Measurements from ENCODE around the gene ABLIM3. TPM values are rescaled to one million over a fixed set of nuclear protein-coding genes. Genes with fewer than 3 reads are reported as not detected.

The ABLIM3 gene
- total and polyA plus RNA-seq, 2 of the 8 experiments (the other 6 are each of a cell fraction or from before 2014, with no cell fraction given) = 0.36 to 0.56 TPM

GRCh38 chr5:149186506-149186905 is 45.2 kb downstream of the ABLIM3 start:
- no peak overlapping the region for H3K23ac ChIP-seq (ENCODE audit: insufficient read length)
- no peak overlapping the region for H2AK5ac ChIP-seq (ENCODE audit: low read depth, low read length)
- no peaks in the 10 kb centered on the region for H3K9me3 ChIP-seq (ENCODE audit: insufficient read depth in 2 of 2, low read depth in 1 of 2, low read length in 1 of 2)
- no peaks in the 10 kb centered on the region for H3K4me1 ChIP-seq (replicated peaks in 1 of 4; ENCODE audit: control insufficient read depth in 3 of 4, insufficient read depth in 4 of 4, low read length in 3 of 4)
- H3K9ac ChIP-seq (replicated peaks in 1 of 4; ENCODE audit: extremely low read depth in 1 of 4, low read depth in 3 of 4, low read length in 3 of 4) = no peak overlapping the region
- ChIA-PET CTCF (ENCODE audit: partially characterized antibody) (interaction anchor here (1.0 to 1.1 kb wide), 2 partner anchors 43 to 54 kb away, joined by 3 read pairs; no protein-coding TSS in a partner anchor), POLR2A (ENCODE audit: partially characterized antibody) (no interaction called here)
- H3K23me2 ChIP-seq (ENCODE audit: low read depth, low read length) = no peaks in the 10 kb centered on the region
- H3K56ac ChIP-seq (replicated peaks; ENCODE audit: insufficient read length, low read depth, low read length) = no peak overlapping the region
- no peak overlapping the region for H3K18ac ChIP-seq (ENCODE audit: extremely low read depth, low read length)
- no peak for TF ChIP-seq SUZ12 (IDR thresholded peaks at IDR 0.05; ENCODE audit: low read length)
- no peak for TF ChIP-seq SIRT6 (IDR thresholded peaks at IDR 0.05; ENCODE audit: low read length)
- no peak for TF ChIP-seq SP2 (IDR thresholded peaks at IDR 0.05; ENCODE audit: low read length)
- no peak for TF ChIP-seq CEBPB (IDR thresholded peaks at IDR 0.05; ENCODE audit: low read depth, low read length)
- TF ChIP-seq SP4 (IDR thresholded peaks at IDR 0.05; ENCODE audit: low read length) = no peak
- no peak for TF ChIP-seq NRF1 (IDR thresholded peaks at IDR 0.05; ENCODE audit: low read depth, low read length)
- TF ChIP-seq RXRA (IDR thresholded peaks at IDR 0.05; ENCODE audit: insufficient read depth, low read depth, low read length) = no peak
- TF ChIP-seq POLR2AphosphoS5 (IDR thresholded peaks at IDR 0.05; ENCODE audit: low read depth, low read length) = no peak
- TF ChIP-seq CBX5 (IDR thresholded peaks at IDR 0.05; ENCODE audit: low read depth, low read length) = no peak
- TF ChIP-seq, protein P1, sequence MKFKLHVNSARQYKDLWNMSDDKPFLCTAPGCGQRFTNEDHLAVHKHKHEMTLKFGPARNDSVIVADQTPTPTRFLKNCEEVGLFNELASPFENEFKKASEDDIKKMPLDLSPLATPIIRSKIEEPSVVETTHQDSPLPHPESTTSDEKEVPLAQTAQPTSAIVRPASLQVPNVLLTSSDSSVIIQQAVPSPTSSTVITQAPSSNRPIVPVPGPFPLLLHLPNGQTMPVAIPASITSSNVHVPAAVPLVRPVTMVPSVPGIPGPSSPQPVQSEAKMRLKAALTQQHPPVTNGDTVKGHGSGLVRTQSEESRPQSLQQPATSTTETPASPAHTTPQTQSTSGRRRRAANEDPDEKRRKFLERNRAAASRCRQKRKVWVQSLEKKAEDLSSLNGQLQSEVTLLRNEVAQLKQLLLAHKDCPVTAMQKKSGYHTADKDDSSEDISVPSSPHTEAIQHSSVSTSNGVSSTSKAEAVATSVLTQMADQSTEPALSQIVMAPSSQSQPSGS (IDR thresholded peaks at IDR 0.05; ENCODE audit: low read length) = no peak
- TF ChIP-seq FOSL1 (IDR thresholded peaks at IDR 0.05; ENCODE audit: insufficient read depth, low read depth, low read length) = no peak
- no peak for TF ChIP-seq POU5F1 (IDR thresholded peaks at IDR 0.05; ENCODE audit: low read depth, low read length)
- no peak for TF ChIP-seq TBP (IDR thresholded peaks at IDR 0.05; ENCODE audit: low read depth, low read length)
- TF ChIP-seq EP300 (IDR thresholded peaks at IDR 0.05; ENCODE audit: borderline replicate concordance in 1 of 2, low read depth in 2 of 2, low read length in 2 of 2) = no peak
- H3K14ac ChIP-seq (ENCODE audit: insufficient read length) = no peak overlapping the region
- WGBS, 2 experiments (ENCODE audit: extremely low coverage in 1 of 2, insufficient coverage in 1 of 2, insufficient read length in 1 of 2, insufficient replicate concordance in 2 of 2, low coverage in 1 of 2, low lambda C conversion rate in 2 of 2, missing lambda C conversion rate in 1 of 2) = 39% methylated on average over 2 of the region's 2 CpGs; no CpG with 5 or more reads in 1 of the 2 experiments
- H3K79me1 ChIP-seq (ENCODE audit: low read depth, low read length) = no peaks in the 10 kb centered on the region
- H2BK15ac ChIP-seq (ENCODE audit: low read length) = no peak overlapping the region
- no peak overlapping the region for H2BK12ac ChIP-seq (ENCODE audit: low read depth, low read length)
- no peak overlapping the region for H3K4me2 ChIP-seq (ENCODE audit: insufficient read depth in 1 of 2, low read depth in 2 of 2, low read length in 2 of 2)
- H2BK5ac ChIP-seq (ENCODE audit: low read depth, low read length) = no peak overlapping the region
- FAIRE-seq = no peak
- no peaks in the 10 kb centered on the region for H3K27me3 ChIP-seq (replicated peaks in 1 of 4; ENCODE audit: control insufficient read depth in 3 of 4, extremely low read depth in 1 of 4, insufficient read depth in 3 of 4, low read length in 3 of 4)
- H3K36me3 ChIP-seq (ENCODE audit: control insufficient read depth in 2 of 4, insufficient read depth in 4 of 4, low read length in 3 of 4) = no peaks in the 10 kb centered on the region
- no peak overlapping the region for H2BK20ac ChIP-seq (ENCODE audit: low read length)
- H3K27ac ChIP-seq (ENCODE audit: low read depth, low read length) = no peak overlapping the region
- H2BK120ac ChIP-seq (replicated peaks; ENCODE audit: low read depth, low read length) = no peak overlapping the region
- no peak overlapping the region for H3K4ac ChIP-seq (replicated peaks; ENCODE audit: insufficient read length, low read depth, low read length)
- no peaks in the 10 kb centered on the region for H3K79me2 ChIP-seq (ENCODE audit: control insufficient read depth in 1 of 2, insufficient read depth in 2 of 2, low read length in 2 of 2)
- H4K5ac ChIP-seq (ENCODE audit: insufficient read length, low read depth, low read length) = no peak overlapping the region
- H4K20me1 ChIP-seq (replicated peaks in 1 of 2; ENCODE audit: control insufficient read depth in 1 of 2, insufficient read depth in 2 of 2, low read length in 2 of 2) = no peaks in the 10 kb centered on the region
- DNase-seq (ENCODE audit: low read depth in 1 of 2, low spot score in 2 of 2) = no peak
- H4K8ac ChIP-seq (ENCODE audit: extremely low read depth, insufficient read depth, low read length) = no peak overlapping the region
- H3K4me3 ChIP-seq (ENCODE audit: extremely low read depth in 1 of 4, insufficient read depth in 2 of 4, low read depth in 3 of 4, low read length in 4 of 4) = no peak overlapping the region
- no peak overlapping the region for H2AFZ ChIP-seq (ENCODE audit: low read length)
- H4K91ac ChIP-seq (replicated peaks; ENCODE audit: insufficient read length, low read length) = no peak overlapping the region
